ENCODE results near the gene CD84.
"Not testable (repeated sequence)": the region's sequence is repeated elsewhere in the genome, so short reads cannot be mapped to it uniquely, and the experiment has no call there.

The CD84 gene, protein sequence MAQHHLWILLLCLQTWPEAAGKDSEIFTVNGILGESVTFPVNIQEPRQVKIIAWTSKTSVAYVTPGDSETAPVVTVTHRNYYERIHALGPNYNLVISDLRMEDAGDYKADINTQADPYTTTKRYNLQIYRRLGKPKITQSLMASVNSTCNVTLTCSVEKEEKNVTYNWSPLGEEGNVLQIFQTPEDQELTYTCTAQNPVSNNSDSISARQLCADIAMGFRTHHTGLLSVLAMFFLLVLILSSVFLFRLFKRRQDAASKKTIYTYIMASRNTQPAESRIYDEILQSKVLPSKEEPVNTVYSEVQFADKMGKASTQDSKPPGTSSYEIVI

DNA sequence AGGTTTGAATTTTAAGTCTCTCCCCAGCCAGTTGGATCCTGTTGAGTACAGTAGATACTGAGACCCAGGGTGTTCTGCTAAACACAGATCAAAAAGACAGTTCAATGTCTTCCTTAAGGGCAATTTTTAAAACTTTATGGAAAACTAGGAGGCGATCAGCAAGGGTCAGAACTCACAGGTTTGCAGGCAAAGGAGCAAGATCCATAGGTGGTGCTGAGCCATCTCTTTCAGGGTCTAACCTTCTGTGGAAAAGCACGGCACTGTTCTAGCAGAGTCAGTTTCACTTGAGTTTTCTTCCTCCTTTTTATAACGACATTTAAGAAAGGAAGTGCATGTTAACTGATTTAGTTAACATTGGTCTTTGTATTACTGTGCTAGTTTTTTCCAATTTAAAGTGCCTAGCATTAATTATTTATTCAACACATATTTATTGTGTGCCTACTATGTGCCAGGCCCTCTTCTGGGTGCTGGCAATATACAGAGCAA is at the start of gene CD84:
TSS of gene CD84 (minus strand) at position 281 of the 486 bp plus-strand sequence. CDS start at position 222, 59 bp downstream.
- Histone ChIP-seq H3K4me3 (ENCODE audit: low read length) (no peak within 1 kb of the TSS), H2AFZ (ENCODE audit: low read depth, low read length) (no peak within 1 kb of the TSS), H3K27me3 (ENCODE audit: insufficient read depth, low read length) (peaks cover 2% of the 10 kb centered on the region), H3K36me3 (ENCODE audit: insufficient read depth, low read length) (no peaks in the 10 kb centered on the region), H3K4me1 (ENCODE audit: insufficient read depth, low read length) (no peaks in the 10 kb centered on the region), H3K9me3 (ENCODE audit: low read length) (no peaks in the 10 kb centered on the region)

DNA sequence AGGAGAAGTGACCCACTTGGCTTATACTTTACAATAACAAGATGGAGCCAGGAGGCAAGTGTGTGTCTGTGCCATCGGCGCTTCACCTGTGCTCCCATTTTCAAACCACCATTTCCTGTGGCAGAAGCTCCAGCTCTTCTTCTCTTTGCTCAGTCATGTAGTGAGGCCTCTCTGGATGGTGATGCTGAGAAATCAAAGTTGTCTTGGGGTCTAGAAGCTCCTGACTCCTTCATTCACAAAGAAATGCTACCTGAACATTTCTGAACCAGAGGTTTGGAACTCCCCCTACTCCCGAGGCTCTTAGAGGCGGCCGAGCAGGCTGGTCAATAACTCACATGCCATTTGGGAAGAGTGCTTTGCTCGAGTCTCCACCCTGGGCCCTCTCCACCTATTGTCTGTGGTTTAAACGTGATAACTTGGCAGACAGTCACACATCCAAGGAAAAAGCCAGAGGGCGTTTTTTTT is 49.5 kb upstream of the CD84 start:
- Histone ChIP-seq H3K27me3 (ENCODE audit: insufficient read depth, low read length) (no peaks in the 10 kb centered on the region), H3K4me3 (ENCODE audit: low read length) (no peak overlapping the region), H3K4me1 (ENCODE audit: insufficient read depth, low read length) (no peaks in the 10 kb centered on the region), H3K36me3 (ENCODE audit: insufficient read depth, low read length) (no peaks in the 10 kb centered on the region), H2AFZ (ENCODE audit: low read depth, low read length) (no peak overlapping the region), H3K9me3 (ENCODE audit: low read length) (no peaks in the 10 kb centered on the region)

DNA sequence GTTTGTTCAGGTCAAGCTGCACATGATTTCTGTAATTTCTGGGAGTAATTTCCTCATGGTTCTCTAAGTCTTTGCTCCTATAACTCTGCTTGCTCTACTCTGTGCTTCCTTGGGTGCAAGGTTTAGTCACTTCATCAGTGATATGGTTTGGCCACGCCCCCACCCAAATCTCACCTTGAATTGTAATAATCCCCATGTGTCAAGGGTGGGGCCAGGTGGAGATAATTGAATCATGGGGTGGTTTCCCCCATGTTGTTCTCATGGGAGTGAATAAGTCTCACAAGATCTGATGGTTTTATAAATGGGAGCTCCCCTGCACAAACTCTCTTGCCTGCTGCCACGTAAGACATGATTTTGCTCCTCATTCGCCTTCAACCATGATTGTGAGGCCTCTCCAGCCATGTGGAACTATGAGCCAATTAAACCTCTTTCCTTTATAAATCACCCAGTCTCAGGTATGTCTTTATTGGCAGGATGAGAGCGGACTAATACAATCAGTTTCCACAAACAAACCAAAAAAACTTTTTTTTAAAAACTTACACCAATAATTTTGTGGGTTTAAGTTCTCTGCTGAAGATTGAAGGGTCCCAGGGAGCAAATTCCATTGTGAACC is 48.5 kb upstream of the CD84 start:
- not testable (repeated sequence) for H3K9me3 ChIP-seq (ENCODE audit: low read length); H3K4me1 ChIP-seq (ENCODE audit: insufficient read depth, low read length); H2AFZ ChIP-seq (ENCODE audit: low read depth, low read length); H3K27me3 ChIP-seq (ENCODE audit: insufficient read depth, low read length); H3K36me3 ChIP-seq (ENCODE audit: insufficient read depth, low read length); H3K4me3 ChIP-seq (ENCODE audit: low read length)

DNA sequence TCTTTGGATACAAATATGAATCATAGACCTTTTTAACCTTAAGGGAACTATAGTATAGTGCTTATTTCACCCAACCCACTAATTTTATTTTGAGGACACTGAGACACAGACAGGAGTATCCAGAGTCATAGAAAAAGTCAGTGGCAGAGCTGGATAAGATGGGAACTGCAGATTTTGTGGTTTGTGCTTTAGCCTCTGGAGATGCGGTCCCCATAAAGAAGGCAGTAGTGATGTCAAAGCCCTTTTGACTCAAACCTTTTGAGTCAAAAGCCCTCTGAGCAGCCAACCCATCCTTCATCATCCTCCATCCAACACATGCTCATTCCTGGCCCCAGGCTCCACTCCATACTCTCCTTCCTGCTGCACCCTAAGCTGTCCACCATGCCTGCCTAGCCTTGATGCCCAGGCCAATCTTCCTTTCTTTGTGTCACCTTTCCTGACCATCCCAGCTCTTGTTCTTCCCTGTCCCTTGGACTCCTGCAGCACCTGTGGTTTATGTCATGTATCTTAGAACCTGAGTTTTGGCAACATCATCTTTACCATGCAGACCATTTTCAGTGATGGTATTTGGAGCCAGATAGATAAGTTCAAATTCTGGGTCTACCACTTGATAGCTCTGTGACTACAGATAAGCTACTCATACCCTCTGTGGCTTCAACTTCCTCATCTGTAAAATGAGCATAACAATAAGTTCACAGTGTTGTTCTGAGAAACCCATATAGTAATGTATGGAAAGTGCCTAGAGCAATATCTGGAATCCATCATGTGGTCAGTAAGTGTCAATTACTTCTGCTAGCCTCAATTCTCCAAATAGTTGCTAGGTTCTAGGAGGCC is 47.4 kb upstream of the CD84 start:
- Histone ChIP-seq H3K4me3 (ENCODE audit: low read length) (no peak overlapping the region), H2AFZ (ENCODE audit: low read depth, low read length) (no peak overlapping the region), H3K4me1 (ENCODE audit: insufficient read depth, low read length) (no peaks in the 10 kb centered on the region), H3K36me3 (ENCODE audit: insufficient read depth, low read length) (no peaks in the 10 kb centered on the region), H3K9me3 (ENCODE audit: low read length) (no peaks in the 10 kb centered on the region), H3K27me3 (ENCODE audit: insufficient read depth, low read length) (no peaks in the 10 kb centered on the region)

DNA sequence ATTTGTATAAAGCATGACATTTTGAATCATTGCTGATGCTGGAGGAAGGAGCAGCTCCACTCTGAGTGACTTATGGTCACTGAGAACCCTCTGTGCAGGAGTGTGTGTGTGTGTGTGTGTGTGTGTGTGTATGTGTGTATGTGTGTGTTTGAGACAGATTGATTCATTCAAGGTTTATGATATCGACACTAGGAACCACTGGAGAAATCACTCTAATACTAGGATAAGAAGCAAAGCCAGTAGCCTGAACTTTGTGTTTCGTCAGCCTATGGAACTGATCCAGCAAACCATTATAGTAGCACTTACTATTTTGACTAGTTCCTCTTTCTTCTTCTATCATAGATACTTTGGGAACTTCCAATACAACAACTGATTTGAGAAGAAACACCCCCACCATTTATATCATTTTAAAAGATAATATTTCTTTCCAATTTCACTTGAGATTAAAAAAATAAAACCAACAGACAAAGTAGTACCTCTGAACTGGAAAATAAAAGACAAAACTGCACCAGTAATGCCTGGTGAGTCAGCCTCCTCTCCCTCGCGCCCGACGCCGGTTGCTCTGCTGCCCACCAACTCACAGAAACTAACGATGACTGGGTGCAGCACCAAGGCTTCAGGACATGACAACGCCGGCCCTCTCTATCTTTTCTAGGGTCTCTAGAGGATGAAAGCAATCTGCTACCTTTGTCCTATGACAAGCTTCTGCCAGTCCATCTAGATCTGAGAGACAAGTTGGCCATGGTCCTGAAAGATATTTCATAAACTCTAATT is 46.6 kb upstream of the CD84 start:
- no peaks in the 10 kb centered on the region for H3K27me3 ChIP-seq (ENCODE audit: insufficient read depth, low read length)
- H2AFZ ChIP-seq (ENCODE audit: low read depth, low read length): no peak overlapping the region
- no peaks in the 10 kb centered on the region for H3K4me1 ChIP-seq (ENCODE audit: insufficient read depth, low read length)
- no peak overlapping the region for H3K4me3 ChIP-seq (ENCODE audit: low read length)
- H3K36me3 ChIP-seq (ENCODE audit: insufficient read depth, low read length): no peaks in the 10 kb centered on the region
- H3K9me3 ChIP-seq (ENCODE audit: low read length): no peaks in the 10 kb centered on the region

DNA sequence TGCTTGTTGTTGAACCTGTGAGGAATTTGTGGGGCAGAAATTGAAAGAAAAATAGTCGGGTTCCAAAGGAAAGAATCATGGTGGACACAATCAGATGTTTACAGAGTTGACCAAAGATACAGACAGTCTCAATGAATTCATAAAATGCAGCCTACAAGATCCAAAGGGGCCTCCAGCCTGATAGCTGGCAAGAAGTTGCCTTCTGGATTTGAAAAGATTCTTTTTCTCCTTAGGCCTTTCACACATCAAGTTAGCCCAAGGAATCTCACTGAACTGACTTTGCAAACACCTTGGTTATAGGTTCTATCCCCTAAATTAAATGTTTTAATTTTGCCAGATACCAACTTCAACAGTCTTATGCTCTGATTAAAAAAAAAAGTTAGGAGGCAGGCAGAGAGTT is 46.0 kb upstream of the CD84 start:
- Histone ChIP-seq H3K27me3 (ENCODE audit: insufficient read depth, low read length) (no peaks in the 10 kb centered on the region), H2AFZ (ENCODE audit: low read depth, low read length) (no peak overlapping the region), H3K4me1 (ENCODE audit: insufficient read depth, low read length) (no peaks in the 10 kb centered on the region), H3K4me3 (ENCODE audit: low read length) (no peak overlapping the region), H3K9me3 (ENCODE audit: low read length) (no peaks in the 10 kb centered on the region), H3K36me3 (ENCODE audit: insufficient read depth, low read length) (no peaks in the 10 kb centered on the region)

DNA sequence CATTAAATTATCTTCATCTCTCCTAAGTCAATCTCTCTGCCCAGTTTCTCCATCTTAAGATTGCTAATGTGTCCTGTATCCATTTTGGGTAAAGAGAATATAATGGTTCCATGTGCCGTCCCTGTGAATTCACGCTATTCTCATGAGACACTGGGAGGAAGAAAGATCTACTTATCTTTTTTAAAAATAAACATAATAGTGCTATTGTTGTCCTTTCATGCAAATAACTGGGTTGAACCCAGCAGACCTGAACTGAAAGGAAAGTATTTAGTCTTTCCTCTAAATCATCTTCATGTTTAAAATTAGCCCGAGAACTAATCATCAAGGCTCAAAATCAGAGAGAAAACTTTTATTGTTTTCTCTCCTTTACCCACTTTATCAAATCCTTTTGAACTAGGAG is 45.2 kb upstream of the CD84 start:
- H3K4me1 ChIP-seq (ENCODE audit: insufficient read depth, low read length): no peaks in the 10 kb centered on the region
- no peaks in the 10 kb centered on the region for H3K27me3 ChIP-seq (ENCODE audit: insufficient read depth, low read length)
- H3K4me3 ChIP-seq (ENCODE audit: low read length): no peak overlapping the region
- H3K36me3 ChIP-seq (ENCODE audit: insufficient read depth, low read length): no peaks in the 10 kb centered on the region
- no peak overlapping the region for H2AFZ ChIP-seq (ENCODE audit: low read depth, low read length)
- no peaks in the 10 kb centered on the region for H3K9me3 ChIP-seq (ENCODE audit: low read length)

DNA sequence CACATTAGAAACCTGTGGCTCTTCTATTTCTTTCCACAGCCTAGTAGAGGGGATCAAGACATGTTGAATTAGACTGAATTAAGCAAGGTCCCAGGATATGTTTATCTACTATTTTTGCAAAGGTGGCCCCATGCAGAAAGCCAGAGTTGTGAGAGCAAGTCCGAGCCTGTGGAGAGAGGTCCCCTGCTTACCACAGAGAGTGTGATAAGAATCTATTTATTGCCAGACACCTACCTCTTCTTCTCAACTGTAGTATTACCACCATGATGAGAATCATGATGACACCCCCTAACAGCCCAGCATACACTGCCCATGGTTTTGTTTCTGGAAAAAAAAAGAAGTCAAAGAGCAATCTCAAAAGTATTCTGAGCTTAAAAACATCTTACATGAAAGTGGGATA is 44.6 kb upstream of the CD84 start:
- no peaks in the 10 kb centered on the region for H3K27me3 ChIP-seq (ENCODE audit: insufficient read depth, low read length)

DNA sequence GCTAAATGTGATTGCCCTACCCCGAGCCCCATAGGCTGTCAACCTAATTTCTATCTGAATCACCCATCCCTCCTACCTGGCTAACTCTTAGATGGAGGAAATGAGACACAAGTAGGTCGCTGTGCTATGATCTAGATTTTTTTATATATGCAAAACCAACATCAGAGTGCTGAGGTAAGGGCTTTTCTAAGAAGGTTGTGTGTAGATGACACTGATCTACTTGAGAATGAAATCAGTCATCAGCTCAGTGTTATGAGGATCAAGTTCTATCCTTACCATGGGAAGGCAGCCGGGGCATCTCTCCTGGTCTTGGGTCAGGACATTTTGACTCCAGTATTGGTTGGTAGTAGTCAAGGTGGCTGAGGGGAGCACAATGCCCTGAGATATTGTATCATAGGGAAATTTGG is 43.9 kb upstream of the CD84 start:
- H3K4me3 ChIP-seq (ENCODE audit: low read length): no peak overlapping the region
- H2AFZ ChIP-seq (ENCODE audit: low read depth, low read length): no peak overlapping the region
- H3K9me3 ChIP-seq (ENCODE audit: low read length): no peaks in the 10 kb centered on the region
- no peaks in the 10 kb centered on the region for H3K36me3 ChIP-seq (ENCODE audit: insufficient read depth, low read length)
- H3K27me3 ChIP-seq (ENCODE audit: insufficient read depth, low read length): no peaks in the 10 kb centered on the region
- no peaks in the 10 kb centered on the region for H3K4me1 ChIP-seq (ENCODE audit: insufficient read depth, low read length)

More for the DNA sequence above, 44.6 kb upstream of the CD84 start:
- Histone ChIP-seq H3K9me3 (ENCODE audit: low read length) (no peaks in the 10 kb centered on the region), H2AFZ (ENCODE audit: low read depth, low read length) (no peak overlapping the region), H3K4me3 (ENCODE audit: low read length) (no peak overlapping the region), H3K4me1 (ENCODE audit: insufficient read depth, low read length) (no peaks in the 10 kb centered on the region), H3K36me3 (ENCODE audit: insufficient read depth, low read length) (no peaks in the 10 kb centered on the region)

DNA sequence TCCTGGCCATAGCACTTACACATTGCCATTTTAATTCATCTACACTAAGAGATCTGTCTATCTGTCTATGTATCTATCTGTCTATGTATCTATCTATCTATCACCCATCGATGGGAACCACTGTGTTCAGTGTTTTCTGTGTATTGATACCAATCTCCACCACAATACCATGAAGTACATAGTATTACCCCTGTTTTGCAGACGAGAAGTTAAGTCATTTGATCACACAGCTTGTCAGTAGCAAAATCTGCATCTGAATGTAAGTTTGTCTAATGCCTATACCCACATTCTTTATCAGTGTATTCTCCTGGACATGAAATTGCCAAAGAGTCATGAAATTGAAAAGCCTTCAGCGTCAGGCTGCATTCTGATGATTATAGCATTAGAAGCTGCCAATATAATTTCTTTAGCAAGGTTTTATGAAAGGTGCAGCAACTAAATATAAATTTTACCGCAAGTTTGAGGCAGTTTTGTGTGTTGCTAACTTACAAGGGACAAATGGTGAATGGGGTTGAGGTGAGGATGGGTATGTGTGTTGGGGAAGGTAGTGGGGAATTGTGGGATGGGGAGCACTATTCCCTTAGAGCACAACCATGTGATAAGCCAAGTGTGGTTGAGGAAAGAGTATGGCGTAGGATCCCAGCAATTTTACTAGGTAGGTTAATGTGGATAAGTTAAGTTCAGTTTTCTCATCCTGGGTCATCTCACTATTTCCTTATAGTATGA is 43.4 kb upstream of the CD84 start:
- no peaks in the 10 kb centered on the region for H3K27me3 ChIP-seq (ENCODE audit: insufficient read depth, low read length)
- H3K4me3 ChIP-seq (ENCODE audit: low read length): no peak overlapping the region
- H3K4me1 ChIP-seq (ENCODE audit: insufficient read depth, low read length): no peaks in the 10 kb centered on the region
- no peaks in the 10 kb centered on the region for H3K36me3 ChIP-seq (ENCODE audit: insufficient read depth, low read length)
- no peaks in the 10 kb centered on the region for H3K9me3 ChIP-seq (ENCODE audit: low read length)
- H2AFZ ChIP-seq (ENCODE audit: low read depth, low read length): no peak overlapping the region

DNA sequence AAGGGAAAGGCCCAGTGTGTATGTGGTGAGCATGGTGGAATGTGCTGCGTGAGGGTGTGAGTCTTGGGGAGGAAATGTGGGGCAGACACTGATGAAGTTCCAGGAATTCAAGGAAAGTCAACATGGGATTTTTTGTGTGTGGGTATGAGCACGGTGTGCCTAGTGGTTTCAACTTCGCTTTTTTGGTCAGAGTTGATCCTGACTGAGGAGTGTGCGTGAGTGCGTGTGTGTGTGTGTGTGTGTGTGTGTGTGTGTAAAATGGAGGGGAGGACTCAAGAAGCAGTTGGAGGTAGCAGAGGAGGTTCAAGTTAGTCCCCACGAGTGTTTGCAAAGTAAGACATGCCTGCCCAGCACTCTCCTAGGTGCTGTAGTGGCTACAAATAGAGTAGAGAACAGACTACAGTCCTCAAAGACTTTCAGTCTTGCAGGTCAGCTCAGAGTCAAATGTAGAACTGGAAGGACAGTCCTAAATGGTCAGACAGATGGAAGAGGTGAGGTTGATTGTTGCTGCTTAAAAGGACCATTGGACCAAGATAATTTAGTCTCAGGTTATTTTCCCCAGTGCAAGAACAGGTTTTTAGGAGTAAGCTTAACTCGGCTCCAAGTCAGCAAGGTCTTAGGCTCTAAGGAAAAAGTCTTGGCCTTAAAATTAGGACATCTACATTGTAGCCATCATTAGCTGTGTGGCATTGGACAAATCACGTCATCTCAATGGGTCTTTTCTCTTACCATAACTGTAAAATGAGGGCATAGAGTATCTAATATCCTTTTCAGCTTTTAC is 42.5 kb upstream of the CD84 start:
- H3K4me1 ChIP-seq (ENCODE audit: insufficient read depth, low read length): no peaks in the 10 kb centered on the region
- no peak overlapping the region for H3K4me3 ChIP-seq (ENCODE audit: low read length)
- no peaks in the 10 kb centered on the region for H3K27me3 ChIP-seq (ENCODE audit: insufficient read depth, low read length)
- H3K9me3 ChIP-seq (ENCODE audit: low read length): no peaks in the 10 kb centered on the region
- no peaks in the 10 kb centered on the region for H3K36me3 ChIP-seq (ENCODE audit: insufficient read depth, low read length)
- H2AFZ ChIP-seq (ENCODE audit: low read depth, low read length): no peak overlapping the region
